Upper lobe of left lung (tissue), 4 donors: ENCODE data around the gene KIF13A.

Experiments used
- EP300 ChIP-seq, 4 donors: sonication (generic); formaldehyde crosslinking; IDR thresholded peaks; one replicate each; pipeline ENCODE4 v1.5.1; 2017; ENCODE audit warnings: antibody characterized with exemption in 4 of 4, control low read depth in 2 of 4
- POLR2AphosphoS5 ChIP-seq, 2 donors: sonication (generic); formaldehyde crosslinking; IDR thresholded peaks; one replicate each; pipeline ENCODE4 v1.5.1; 2017; ENCODE audit warnings: antibody characterized with exemption in 2 of 2

DNA sequence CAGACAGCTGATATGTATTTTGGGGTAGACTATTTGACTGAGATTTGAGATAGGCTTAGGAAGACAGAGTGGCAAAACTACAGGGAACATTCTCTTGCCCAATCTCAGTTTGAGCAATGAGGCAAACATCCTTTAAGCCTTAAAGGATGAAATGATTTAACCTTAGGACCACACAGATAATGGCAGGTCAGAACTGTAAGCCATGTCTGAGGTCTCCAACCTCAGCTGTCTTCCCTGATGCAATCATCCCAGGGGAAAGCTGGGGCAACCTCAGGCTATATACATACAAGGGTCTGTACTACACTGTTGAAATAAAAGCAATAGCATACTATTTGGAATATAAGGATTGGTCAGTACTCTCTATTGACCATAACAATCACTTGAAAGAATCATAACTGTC, 196.9 kb downstream of the KIF13A start:
- TF ChIP-seq EP300 (IDR thresholded peaks at IDR 0.05) (no peak), POLR2AphosphoS5 (IDR thresholded peaks at IDR 0.05) (no peak)
